ENCODE measurements around the gene COQ8B.
"Not testable (repeated sequence)": the region's sequence is repeated elsewhere in the genome, so short reads cannot be mapped to it uniquely, and the experiment has no call there.

COQ8B gene

DNA sequence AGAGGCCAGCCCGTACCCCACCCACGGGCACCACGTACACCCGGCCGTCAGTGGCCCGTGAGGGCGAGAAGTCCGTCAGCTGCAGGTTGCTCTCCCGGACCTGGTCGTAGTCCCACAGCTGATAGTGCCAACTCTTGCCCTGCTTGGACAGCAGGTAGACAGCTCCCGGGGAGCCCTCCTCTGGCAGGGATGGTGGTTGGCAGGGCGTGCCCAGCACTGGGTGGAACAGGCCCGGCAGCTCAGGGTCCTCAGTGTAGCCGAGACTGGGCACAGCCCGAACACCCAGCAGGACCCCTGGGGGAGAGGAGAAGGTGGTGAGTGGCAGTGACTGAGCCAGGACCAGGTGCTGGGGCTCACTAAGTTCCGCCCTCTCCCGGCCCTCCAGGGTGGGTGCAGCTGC lies 25.8 kb upstream of the COQ8B start:
- no peak for DNase-seq (ENCODE audit: low spot score)

DNA sequence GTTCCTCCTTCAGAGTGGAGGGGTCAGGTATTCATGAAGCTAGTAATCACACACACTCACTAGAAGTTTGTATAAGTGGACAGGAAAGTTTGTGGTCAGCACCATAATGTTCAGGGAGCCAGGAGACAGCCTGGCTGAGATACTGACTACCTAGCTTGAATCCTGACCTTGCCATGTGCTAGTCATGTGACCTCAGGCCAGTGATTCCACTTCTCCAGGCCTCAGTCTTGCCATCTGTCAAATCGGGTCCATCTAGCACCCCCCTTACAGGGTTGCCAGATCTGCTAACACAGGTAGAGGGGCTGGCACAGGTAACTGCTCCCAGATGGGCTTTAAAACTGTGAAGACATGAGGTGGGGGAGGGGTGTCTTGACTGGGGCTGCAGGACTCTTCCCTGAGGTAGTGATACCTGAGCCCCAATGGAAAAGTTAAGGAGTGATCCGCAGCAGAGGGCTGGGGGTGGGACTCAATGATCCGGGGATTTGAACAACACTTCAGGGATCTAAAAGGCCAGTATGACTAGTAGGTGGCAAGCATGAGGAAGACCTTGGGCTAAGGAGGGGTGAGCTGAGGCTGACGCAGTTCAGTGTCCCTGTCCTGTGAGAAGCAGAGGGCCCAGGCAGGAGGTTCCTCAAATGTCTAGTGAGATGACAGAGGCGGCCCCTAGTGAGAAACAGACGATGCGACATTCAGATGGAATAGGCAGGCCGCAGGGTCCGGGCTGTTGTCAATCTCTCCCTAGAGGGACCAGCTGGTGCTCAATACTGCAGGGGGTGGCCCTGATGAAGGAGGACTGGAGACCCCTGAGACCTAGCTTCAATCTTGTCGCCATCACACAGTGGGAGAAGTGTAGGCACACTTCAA lies 25.1 kb upstream of the COQ8B start:
- DNase-seq (ENCODE audit: low spot score), result peak; percentile 32

DNA sequence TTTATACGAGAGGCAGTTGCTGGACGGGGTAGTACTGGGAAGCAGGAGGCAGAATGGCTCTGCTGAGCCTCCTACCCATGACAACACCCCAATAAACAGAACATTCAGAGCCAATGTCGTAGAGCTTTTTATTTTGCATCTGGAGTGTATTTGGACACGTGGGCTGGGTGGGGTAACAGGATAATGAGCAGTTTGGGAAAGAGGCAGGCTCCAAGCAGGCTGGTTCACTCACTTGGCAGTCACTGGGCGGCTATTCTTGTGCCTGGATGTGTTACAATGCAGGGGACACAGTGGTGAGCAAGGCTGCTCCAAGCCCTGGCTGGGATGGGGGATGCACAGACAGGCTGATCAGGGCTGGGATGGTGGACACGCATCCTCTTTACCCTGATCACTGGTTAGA lies 24.1 kb upstream of the COQ8B start:
- peak; percentile 37 for DNase-seq (ENCODE audit: low spot score)

DNA sequence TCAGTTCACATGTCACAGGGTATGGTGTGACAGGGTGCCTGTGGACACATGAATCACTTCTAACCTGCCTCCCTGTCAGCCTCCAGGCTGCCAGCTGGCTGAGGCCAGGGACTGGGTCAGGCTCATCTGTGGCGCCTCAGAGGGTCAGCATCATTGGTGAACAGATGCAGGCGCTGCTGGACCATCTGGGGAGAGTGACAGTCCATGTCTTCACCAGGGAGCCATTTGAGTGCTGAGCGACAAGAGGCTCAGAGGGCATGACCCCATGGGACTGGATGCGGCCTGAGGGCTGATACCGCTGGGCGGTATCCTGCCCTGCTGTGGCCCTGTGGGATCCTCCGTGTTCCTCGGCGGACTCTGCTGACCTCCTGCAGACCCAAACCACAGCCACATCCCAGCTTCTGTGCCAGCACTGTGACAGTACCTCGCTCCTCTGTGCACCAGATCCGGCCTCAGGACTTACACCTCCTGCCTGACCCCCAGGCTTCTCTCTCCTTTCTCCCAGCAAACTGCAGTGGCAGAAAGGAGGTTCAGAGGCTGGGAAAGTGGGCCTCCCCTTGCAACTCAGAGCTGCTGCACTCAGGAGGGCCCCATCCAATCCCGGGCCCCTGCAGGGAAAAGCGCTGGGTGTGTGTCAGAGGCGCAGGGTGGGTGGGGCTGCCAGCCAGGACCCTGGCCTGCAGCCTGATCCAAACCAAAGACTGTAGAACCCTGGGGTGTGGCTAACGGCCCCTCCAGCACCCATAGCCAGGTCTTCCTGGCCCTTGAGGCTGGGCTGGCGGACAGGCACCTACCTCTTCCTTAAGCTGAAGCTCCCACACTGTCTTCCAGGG lies 23.4 kb upstream of the COQ8B start:
- DNase-seq (ENCODE audit: low spot score), result no peak

DNA sequence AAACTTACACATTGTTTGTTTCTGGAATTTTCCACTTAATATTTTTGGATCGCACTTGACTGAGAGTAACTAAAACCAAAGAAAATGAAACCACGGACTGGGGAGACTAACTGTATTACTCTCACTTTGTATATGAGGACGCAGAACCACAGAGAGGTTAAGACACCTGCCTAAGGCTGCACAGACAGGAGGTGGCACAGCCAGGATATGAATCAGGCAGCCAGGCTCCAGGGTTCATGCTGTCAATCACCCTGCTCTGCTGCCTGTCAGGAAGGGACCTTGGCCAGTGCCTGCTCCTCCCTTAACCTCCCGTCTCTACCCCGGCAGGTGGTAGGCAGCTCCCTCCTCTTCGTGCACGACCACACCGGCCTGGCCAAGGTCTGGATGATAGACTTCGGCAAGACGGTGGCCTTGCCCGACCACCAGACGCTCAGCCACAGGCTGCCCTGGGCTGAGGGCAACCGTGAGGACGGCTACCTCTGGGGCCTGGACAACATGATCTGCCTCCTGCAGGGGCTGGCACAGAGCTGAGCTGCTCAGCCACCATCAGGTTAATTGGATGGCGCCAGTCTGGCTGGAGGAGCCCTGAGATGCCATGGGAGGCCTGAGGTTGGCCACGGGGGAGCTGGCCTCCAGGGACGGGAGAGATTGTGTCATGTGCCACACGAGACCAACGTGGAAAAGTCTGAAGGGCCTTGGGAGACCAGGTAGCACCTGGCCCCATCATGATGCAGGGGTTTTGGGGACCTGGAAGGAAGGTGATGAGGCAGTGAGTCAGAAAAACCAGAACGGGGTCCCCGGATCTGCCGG lies 22.5 kb upstream of the COQ8B start:
- no peak for DNase-seq (ENCODE audit: low spot score)

DNA sequence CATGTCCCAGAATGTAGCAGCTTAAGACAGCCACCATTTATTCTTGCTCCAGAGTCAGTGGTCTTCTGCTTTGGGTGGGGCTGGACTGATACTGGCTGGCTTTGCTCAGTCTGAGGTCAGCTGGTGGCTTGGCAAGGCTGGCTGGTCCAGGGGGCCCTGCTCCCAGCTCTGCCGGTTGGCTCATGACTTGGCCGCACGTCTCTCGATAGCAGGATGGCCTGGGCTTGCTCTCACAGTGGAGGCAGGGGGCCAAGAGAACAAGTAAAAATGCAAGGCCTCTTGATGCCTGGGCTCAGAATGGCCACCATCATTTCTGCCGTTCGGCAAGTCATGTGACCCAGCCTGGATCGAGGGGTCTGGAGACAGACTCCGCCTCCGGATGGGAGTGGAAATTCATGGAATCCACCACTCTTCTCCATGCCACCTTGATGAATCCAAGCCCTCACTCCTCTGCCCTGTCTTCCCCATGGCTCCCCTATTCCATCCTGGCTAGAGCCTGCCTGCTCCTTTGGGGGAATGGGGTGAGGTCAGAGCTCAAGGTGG lies 20.5 kb upstream of the COQ8B start:
- no peak for DNase-seq (ENCODE audit: low spot score)

DNA sequence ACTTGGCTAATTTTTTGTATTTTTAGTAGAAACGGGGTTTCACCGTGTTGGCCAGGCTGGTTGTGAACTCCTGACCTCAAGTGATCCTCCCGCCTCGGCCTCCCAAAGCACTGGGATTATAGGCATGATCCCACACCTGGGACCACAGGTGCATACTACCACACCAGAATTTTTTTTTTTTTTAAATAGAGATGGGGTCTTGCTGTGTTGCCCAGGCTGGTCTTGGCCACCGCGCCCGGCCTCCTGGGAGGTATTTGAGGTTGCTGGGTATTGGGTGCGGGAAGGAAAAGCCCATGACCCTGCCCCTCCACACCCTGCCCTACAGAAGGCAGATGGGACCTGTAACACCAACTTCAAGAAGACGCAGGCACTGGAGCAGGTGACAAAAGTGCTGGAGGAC lies 20.0 kb upstream of the COQ8B start:
- DNase-seq (ENCODE audit: low spot score), result no peak

DNA sequence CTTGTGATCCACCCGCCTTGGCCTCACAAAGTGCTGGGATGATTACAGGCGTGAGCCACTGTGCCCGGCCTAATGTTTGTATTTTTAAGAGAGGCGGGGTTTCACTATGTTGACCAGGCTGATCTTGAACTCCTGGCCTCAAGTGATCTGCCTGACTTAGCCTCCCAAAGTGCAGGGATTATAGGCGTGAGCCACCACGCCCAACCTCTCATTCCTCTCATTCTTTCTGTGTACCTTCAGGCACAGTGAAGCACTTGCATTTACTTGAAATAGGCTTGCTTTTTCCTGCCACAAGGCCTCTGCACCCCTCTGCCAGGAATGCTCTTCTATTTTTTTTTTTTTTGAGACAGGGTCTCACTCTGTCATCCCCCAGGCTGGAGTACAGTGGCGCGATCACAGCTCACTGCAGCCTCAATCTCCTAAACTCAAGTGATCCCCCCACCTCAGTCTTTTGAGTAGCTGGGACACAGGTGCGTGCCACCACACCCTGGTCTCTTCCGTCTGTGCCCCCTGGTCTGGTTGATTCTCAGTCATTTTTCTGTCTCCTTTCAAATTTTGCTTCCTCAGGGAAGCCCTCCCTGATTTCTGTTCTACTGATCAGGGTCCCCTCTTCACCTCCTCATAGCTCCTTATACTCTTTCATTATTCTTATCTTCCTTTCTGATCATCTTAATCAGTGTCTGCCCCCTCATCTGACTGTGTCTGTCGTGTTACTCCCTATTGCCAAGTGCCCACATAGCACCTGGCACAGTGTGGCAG lies 18.5 kb upstream of the COQ8B start:
- no peak for DNase-seq (ENCODE audit: low spot score)

DNA sequence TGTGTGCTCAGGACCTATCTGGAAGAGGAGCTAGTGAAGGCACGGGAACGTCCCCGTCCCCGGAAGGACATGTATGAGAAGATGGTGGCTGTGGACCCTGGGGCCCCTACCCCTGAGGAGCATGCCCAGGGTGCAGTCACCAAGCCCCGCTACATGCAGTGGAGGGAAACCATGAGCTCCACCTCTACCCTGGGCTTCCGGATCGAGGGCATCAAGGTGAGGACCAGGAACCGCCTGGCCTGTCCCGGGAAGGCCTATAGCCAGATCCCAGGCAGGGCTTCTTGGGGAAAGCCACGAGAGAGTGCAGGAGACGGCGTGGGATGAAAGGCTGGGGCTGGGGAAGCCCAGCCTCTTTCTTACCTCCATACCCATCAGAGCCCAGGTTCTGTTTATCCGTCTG lies 16.5 kb upstream of the COQ8B start:
- no peak for DNase-seq (ENCODE audit: low spot score)

DNA sequence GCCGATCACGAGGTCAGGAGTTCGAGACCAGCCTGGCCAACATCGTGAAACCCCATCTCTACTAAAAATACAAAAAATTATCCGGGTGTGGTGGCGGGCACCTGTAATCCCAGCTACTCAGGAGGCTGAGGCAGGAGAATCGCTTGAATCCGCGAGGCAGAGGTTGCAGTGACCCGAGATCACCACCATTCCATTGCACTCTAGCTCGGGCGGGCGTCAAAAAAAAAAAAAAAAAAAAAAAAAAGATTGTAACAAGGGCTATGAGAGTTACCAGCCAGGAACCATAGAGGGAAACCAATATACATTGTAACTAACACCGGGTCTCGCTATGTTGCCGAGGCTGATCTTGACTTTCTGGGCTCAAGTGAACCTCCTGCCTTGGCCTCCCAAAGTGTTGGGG lies 15.6 kb upstream of the COQ8B start:
- not testable (repeated sequence) for DNase-seq (ENCODE audit: low spot score)

DNA sequence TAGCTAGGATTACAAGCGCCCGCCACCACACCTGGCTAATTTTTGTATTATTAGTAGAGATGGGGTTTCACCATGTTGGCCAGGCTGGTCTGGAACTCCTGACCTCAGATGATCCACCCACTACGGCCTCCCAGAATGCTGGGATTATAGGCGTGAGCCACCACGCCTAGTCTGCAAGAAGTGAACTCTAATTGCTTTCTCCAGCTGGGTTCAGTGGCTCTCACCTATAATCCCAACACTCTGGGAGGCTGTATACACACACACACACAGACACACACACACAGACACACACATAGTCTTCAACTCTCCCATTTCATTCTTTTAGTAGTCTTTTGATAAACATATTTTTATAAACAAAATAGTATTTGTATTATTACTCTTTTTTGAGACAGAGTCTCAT lies 13.4 kb upstream of the COQ8B start:
- DNase-seq (ENCODE audit: low spot score), result not testable (repeated sequence)

DNA sequence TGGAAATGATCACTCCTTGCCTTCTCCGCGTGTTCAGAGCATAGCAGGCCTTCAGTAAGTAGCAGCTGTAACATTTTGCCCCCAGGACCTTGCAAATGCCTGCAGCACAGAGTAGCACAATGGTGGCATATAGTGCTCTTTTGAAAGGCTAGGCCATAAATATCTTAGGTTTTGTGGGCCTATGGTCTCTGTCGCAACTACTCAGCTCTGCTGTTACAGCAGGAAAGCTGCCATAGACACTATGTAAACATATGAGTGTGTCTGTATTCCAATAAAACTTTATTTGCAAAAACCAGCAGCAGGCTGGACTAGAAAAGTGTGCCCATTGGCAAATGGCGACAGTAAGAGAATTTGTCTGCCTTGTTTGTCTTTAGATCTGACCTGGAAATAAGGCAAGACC lies 9.6 kb upstream of the COQ8B start:
- DNase-seq (ENCODE audit: low spot score), result no peak

DNA sequence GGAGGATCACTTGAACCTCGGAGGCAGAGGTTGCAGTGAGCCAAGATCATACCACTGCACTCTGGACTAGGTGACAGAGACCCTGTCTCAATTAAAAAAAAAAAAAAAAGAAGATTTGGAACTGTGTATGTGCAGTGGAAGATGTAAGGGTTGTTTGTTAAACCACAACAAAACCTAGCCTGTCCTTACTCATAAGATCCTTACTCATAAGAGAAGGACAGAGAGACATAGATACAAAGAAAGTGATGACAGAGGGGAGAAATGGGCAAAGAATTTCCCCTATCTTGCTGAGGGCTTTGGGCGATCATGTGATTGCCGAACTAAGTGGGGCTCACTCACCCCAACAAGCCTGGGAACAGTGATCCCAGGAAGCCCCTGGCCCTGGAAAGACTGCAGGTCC lies 8.2 kb upstream of the COQ8B start:
- DNase-seq (ENCODE audit: low spot score), result no peak

DNA sequence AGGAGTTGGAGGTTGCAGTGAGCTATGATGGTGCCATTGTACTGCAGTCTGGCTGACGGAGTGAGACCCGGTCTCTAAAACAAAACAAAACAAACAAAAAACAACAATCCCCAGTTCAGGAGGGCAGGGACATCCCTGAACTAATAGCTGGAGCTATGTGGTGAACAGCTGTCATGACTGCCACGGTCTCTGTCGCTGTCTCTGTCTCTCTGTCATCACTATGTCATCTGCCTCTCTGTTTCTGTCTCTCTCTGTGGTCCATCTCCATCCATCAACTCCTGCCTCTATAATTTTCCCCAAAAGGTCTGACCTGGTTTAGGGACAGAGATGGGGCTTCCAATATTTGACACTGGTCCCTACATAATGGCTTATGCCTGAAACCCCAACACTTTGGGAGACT lies 7.6 kb upstream of the COQ8B start:
- no peak for DNase-seq (ENCODE audit: low spot score)

DNA sequence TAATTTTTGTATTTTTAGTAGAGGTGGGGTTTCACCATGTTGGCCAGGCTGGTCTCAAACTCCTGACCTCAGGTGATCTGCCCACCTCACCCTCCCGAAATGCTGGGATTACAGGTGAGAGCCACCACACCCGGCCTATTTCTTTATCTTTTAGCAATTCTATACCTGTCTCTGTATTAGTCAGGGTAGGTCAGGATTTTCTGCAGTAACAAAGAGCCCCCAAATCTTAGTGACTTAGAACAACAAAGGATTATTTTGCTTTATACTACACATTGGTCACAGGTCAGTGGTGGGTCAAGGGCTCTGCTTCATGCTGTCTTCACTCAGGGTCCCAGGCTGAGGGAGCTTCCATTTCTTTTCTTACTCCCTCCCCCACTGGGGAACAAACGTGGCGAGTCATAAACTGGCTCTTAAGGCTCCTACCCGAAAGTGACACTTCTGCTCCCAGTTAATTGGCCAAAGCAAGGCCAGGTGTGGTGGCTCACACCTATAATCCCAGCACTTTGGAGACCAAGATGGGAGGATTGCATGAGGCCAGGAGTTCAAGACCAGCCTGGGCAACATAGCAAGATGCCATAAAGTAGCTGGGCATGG lies 7.1 kb upstream of the COQ8B start:
- DNase-seq (ENCODE audit: low spot score), result no peak

DNA sequence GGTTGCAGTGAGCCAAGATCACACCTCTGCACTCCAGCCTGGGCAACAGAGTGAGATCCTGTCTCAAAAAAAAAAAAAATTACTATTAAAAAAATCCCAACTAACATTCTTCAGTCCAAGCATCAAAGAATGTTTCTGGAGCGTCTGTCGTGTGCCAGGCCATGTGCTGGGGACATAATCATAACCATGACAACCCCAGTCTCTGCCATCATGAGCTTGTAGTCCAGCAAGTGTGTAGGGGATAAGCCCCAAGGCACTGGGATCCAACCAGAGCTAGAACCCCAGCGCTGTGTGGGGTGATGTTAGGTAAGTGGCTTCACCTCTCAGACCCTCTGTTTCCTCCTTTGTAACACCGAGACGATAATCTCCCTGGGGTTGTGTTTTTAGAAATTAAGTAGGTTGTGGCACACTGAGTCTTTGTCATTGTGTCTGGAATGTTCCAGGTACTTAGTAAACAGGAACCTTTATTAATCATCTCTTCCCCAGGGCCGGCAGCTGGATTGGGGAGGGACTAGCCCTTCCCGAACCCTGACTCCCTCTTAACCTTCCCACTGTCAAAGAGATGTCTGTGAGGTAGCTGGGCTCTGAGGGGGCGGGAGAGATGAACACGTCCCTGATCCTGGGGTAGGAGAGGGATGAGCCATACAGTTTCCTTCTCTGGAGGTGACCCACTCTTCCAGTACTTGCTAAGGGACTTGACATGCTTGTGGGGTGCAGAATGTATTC lies 5.4 kb upstream of the COQ8B start:
- DNase-seq (ENCODE audit: low spot score), result no peak

DNA sequence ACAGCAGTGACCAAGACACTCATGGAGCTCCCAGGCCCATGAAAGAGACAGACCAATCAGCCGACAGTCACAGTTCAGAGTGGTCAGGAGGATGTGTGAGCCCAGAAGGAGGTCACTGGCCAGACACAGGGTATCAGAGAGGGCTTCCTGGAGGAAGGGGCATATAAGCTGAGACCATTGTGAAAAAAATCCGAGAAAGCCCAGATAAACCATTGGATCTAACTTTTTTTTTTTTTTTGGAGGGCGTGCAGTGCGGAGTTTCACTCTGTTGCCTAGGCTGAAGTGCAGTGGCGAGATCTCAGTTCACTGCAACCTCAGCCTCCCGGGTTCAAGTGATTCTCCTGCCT lies 4.4 kb upstream of the COQ8B start:
- DNase-seq (ENCODE audit: low spot score), result no peak

DNA sequence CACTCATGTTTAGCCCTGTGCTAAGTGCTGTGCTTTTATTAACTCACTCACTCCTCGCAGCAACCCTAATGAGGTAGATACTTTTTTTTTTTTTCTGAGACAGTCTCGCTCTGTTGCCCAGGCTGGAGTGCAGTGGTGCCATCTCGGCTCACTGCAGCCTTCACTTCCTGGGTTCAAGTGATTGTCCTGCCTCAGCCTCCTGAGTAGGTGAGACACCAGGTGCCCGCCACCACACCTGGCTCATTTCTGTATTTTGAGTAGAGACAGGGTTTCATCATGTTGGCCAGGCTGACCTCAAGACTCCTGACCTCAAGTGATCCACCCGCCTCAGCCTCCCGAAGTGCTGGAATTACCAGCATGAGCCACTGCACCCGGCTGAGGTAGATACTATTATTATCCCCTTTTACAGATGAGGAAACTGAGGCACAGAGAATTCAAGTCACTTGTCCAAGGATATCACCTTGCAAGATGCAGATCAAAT lies 2.8 kb upstream of the COQ8B start:
- no peak for DNase-seq (ENCODE audit: low spot score)

DNA sequence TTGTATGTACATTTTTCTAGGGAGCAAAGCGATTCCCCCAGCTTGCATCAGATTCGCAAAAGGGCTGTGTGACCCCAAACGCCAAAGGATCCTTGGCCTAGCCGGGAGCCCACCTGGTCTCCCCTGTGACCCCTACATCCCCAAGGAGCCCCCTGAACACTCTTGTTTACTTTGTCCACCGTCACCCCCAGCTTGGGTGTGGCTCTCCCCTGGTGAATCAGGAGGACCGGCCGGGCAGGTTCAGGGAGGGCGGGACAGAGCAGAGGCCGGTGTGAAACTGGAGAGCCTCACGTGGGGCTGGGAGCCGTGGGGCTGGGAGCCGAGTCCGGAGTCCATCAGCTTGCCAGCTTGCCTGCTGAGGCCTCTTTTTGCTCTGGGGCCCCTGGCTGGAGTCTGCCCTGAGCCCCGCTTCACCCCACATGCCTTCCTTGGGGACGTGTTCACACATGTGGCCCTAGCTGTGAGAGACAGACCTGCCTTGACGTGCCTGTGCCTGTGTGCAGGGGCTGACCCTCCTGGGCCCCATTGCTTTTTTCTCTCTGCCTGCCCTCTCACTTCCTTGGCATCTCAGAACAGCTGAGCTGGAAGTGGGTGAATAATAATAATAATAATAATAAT lies 2.2 kb upstream of the COQ8B start:
- DNase-seq (ENCODE audit: low spot score), result peak; percentile 40
